Measurements from ENCODE around the gene HIPK4.
"Not testable (repeated sequence)": the region's sequence is repeated elsewhere in the genome, so short reads cannot be mapped to it uniquely, and the experiment has no call there.

The HIPK4 gene

DNA sequence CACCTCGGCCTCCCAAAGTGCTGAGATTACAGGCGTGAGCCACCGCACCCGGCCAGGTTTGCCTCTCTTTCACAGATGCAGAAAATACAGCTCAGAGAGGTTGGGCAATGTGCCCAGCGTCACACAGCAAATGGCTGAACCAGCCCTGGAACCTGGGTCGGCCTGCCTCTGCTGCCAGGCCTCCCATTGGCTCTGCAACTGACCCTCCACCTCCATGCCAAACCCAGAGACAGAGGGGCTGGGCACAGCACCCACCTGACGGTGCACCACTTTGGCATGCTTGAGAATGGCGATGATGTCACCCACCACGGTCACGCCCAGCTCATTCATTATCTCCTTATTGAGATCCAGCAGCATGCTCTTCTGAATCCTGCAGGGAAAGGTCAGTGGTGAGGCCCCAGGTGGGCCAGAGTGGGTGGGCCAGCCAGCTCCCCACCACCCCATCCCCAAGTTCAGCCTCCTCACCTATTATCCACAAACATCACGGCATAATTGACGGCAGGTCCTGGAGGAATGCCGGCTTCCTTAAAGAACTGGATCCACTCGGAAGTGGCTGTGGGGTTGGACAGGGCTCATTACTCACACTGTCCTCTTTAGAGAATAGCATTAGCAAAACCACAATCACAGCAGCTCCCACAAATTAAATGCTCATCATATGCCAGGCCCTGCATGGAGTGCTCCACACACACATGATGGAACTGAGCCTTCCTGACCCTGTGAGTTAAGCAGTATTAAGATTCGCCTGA is 54.0 kb downstream of the HIPK4 start:
- no peak for DNase-seq

DNA sequence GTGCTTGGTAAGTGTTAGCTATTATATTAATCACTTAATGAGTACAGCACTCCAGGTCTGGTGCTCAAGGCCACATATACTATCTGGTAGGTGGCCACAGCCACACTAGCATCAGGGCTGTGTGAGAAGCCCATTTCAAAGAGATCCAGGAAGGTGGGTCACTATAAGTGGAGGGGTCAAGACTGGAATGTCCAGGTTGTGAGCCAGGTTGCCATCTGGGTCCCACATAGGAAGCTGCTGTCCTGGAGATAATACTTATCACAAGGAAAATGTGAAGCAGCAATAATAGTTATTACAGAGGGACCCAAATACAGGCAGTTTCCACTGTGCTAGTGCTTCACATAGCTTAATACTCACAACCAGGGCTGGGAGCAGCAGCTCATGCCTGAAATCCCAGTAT is 54.9 kb downstream of the HIPK4 start:
- no peak for DNase-seq

DNA sequence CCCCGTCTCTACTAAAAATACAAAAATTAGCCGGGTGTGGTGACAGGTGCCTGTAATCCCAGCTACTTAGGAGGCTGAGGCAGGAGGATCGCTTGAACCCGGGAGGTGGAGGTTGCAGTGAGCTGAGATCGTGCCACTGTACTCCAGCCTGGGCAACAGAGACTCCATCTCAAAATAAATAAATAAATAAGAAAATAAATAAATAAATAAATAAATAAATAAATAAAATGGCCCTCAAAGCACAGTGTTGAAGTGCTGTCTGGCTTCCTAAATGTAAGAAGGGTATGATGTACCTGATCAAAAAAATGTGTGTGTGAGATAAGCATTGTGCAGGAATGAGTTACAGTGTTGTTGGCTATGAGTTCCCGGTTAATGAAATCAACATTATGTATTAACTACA is 56.9 kb downstream of the HIPK4 start:
- not testable (repeated sequence) for DNase-seq

DNA sequence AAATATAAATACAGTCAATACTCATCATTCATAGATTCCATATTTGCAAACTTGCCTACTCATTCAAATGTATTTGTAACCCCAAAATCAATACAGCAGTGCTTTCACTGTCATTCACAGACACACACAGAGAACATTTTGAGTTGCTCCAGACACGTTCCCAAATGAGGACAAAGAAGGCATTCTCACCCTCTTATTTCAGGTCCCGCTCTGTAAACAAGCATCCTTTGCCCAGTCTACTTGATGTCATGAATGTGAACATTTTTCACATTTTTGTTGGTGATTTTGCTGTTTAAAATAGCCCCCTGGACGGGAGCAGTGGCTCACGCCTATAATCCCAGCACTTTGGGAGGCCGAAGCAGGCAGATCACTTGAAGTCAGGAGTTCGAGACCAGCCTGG is 57.3 kb downstream of the HIPK4 start:
- DNase-seq = no peak

DNA sequence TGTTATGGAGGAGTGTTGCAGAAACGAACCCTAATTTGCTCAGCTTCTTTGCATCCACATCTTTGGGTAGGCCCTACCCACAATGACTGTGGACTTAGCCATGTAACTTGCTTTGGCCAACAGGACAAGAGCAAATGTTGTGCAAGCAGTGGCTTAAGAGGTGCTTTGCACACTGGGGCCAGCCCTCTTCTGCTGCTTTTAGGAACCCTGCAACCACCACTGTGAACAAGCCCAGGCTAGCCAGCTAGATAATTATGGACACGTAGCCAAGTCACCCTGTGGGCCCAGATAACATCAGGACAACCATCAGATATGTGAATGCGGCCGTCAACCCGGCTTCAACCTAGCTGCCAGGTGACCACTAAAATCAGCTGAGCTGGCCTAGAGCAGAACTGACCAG is 58.9 kb downstream of the HIPK4 start:
- no peak for DNase-seq

All from stimulated activated CD4-positive, alpha-beta T cell treated with anti-CD3 and anti-CD28 coated beads, Interleukin-2, amount 100 ng/mL, for 48 hours (primary cell).